Panc1 (cell line): ENCODE results near the gene FLVCR1.

ENCODE experiments used
- CTCF ChIP-seq: fragments of 450-650 bp; IDR thresholded peaks from 2 replicates; pipeline ENCODE4 v1.5.1; 2017; ENCODE audit warnings: mild to moderate bottlenecking
- POLR2AphosphoS5 ChIP-seq: IDR thresholded peaks from 2 replicates; pipeline ENCODE4 v1.6.1; 2012; ENCODE audit warnings: mild to moderate bottlenecking, low read depth, low read length, moderate library complexity
- REST ChIP-seq, 2 experiments: IDR thresholded peaks; 2 replicates each; pipeline ENCODE4 v1.6.1; 2011 to 2012; ENCODE audit warnings: low read depth in 2 of 2, control low read depth in 1 of 2, low read length in 1 of 2, mild to moderate bottlenecking in 1 of 2, moderate library complexity in 1 of 2; ENCODE audit not compliant: insufficient read depth in 1 of 2
- SIN3A ChIP-seq: IDR thresholded peaks from 2 replicates; pipeline ENCODE4 v1.6.1; 2012; ENCODE audit warnings: low read depth, mild to moderate bottlenecking, low read length, moderate library complexity, borderline replicate concordance; ENCODE audit not compliant: insufficient read depth
- TCF7L2 ChIP-seq: IDR thresholded peaks from 2 replicates; pipeline ENCODE4 v1.6.1; 2011; ENCODE audit warnings: mild to moderate bottlenecking, low read depth, low read length, inconsistent platforms

GRCh38 chr1:212879947-212880690 is 22.0 kb downstream of the FLVCR1 start:
- TF ChIP-seq POLR2AphosphoS5, result no peak
- no peak for TF ChIP-seq CTCF
- TF ChIP-seq TCF7L2, result no peak
- TF ChIP-seq SIN3A, result no peak
- TF ChIP-seq REST (IDR thresholded peaks at IDR 0.05; ENCODE audit: insufficient read depth in 1 of 2, low read depth in 2 of 2, low read length in 1 of 2), result no peak
